A549 (cell line): Measurements from ENCODE around the gene CUTA. TPM values are rescaled to one million over a fixed set of nuclear protein-coding genes. Genes with fewer than 3 reads are reported as not detected.

ENCODE experiments used
- ATAC-seq, 2 experiments: fragments of 200-7000 bp in 1 of 2; fragments of >200 bp in 1 of 2; cut with Nextera tagmentation in 1 of 2; cut with Tn5 transposase in 1 of 2; 3 replicates each; pipeline versions ENCODE4 v1.8.0 to v1.9.1; 2018 to 2020; ENCODE audit warnings: mild to moderate bottlenecking in 1 of 2, moderate library complexity in 1 of 2
- CTCF ChIA-PET: fragments of 300-600 bp; sonication (Branson Sonifier 250); formaldehyde crosslinking; extraction: SDS; loops from one replicate; lab custom pipeline; 2021; ENCODE audit warnings: antibody characterized with exemption, inconsistent platforms; lab: Yijun Ruan, JAX
- POLR2A ChIA-PET: fragments of 350-600 bp; formaldehyde crosslinking; extraction: SDS; loops from one replicate; lab custom pipeline; 2021; ENCODE audit warnings: antibody characterized with exemption, inconsistent platforms; lab: Yijun Ruan, JAX
- DNase-seq, 2 experiments: peaks; one replicate each; pipeline versions ENCODE4 v3.0.0 to v3.0.0-alpha.2; 2011 to 2016; ENCODE audit warnings: low read depth in 1 of 2, low spot score in 1 of 2
- FAIRE-seq: peaks from 2 replicates; lab custom pipeline; 2011; peaks lifted over from hg19 to GRCh38; lab: Jason Lieb, UNC
- H3K27ac ChIP-seq, 2 experiments: fragments of >200 bp; sonication (Bioruptor Twin); formaldehyde crosslinking; 3 replicates each; pipeline ENCODE4 v1.5.1; 2016 to 2017
- H3K4me1 ChIP-seq: fragments of >200 bp; sonication (Bioruptor Twin); formaldehyde crosslinking; 3 replicates; pipeline ENCODE4 v1.6.1; 2016
- H3K4me2 ChIP-seq: fragments of >200 bp; sonication (Bioruptor Twin); formaldehyde crosslinking; 3 replicates; pipeline ENCODE4 v1.6.1; 2016
- H3K4me3 ChIP-seq: fragments of >200 bp; sonication (Bioruptor Twin); formaldehyde crosslinking; 3 replicates; pipeline ENCODE4 v1.5.1; 2016
- H3K9me3 ChIP-seq: fragments of >200 bp; sonication (Bioruptor Twin); formaldehyde crosslinking; 3 replicates; pipeline ENCODE4 v1.6.1; 2016
- ATOH8 ChIP-seq: fragments of 250-450 bp; sonication (Bioruptor Pico); IDR thresholded peaks from 2 replicates; pipeline ENCODE4 v1.5.0; 2020; ENCODE audit warnings: low read depth, mild to moderate bottlenecking, moderate library complexity
- CEBPB ChIP-seq, 2 experiments: fragments of >200 bp in 1 of 2; sonication (Bioruptor Twin) in 1 of 2; formaldehyde crosslinking in 1 of 2; IDR thresholded peaks; 2 replicates each; pipeline ENCODE4 v1.6.1; 2012 to 2016
- CHD2 ChIP-seq: fragments of 150-350 bp; IDR thresholded peaks from 2 replicates; pipeline ENCODE4 v1.6.1; 2014; ENCODE audit warnings: low read length; ENCODE audit not compliant: partially characterized antibody
- CHD4 ChIP-seq: fragments of 200-600 bp; sonication (generic); IDR thresholded peaks from 2 replicates; pipeline ENCODE4 v1.6.1; 2016; ENCODE audit warnings: antibody characterized with exemption, mild to moderate bottlenecking, borderline replicate concordance
- CTCF ChIP-seq: fragments of >200 bp; sonication (Bioruptor Twin); formaldehyde crosslinking; IDR thresholded peaks from 3 replicates; pipeline ENCODE4 v1.5.1; 2016
- E2F6 ChIP-seq: IDR thresholded peaks from 2 replicates; pipeline ENCODE4 v1.6.1; 2012; ENCODE audit warnings: low read depth, borderline replicate concordance
- EHF ChIP-seq: fragments of 250-450 bp; sonication (Bioruptor Pico); IDR thresholded peaks from 2 replicates; pipeline ENCODE4 v1.5.0; 2020; ENCODE audit warnings: mild to moderate bottlenecking
- EP300 ChIP-seq, 2 experiments: fragments of >200 bp; sonication (Bioruptor Twin); formaldehyde crosslinking; IDR thresholded peaks; 2 replicates in 1 of 2; 3 replicates in 1 of 2; pipeline ENCODE4 v1.6.1; 2016 to 2017
- HEYL ChIP-seq: fragments of 250-450 bp; sonication (Bioruptor Pico); IDR thresholded peaks from 2 replicates; pipeline ENCODE4 v1.8.0; 2021; ENCODE audit warnings: mild to moderate bottlenecking, moderate library complexity
- JUN ChIP-seq, 2 experiments: fragments of >200 bp; sonication (Bioruptor Twin); formaldehyde crosslinking; IDR thresholded peaks; 2 replicates in 1 of 2; 3 replicates in 1 of 2; pipeline ENCODE4 v1.6.1; 2016 to 2017
- MAZ ChIP-seq: fragments of 150-350 bp; IDR thresholded peaks from 2 replicates; pipeline ENCODE4 v1.6.1; 2014; ENCODE audit warnings: antibody characterized with exemption, low read depth, low read length, borderline replicate concordance
- PBX3 ChIP-seq: IDR thresholded peaks from 2 replicates; pipeline ENCODE4 v1.6.1; 2012
- RAD21 ChIP-seq, 2 experiments: fragments of >200 bp in 1 of 2; sonication (Bioruptor Twin) in 1 of 2; formaldehyde crosslinking in 1 of 2; IDR thresholded peaks in 1 of 2; conservative IDR thresholded peaks in 1 of 2; 2 replicates in 1 of 2; 3 replicates in 1 of 2; pipeline ENCODE4 v1.6.1; 2012 to 2018; ENCODE audit warnings: inconsistent platforms in 1 of 2
- REST ChIP-seq: fragments of 200-600 bp; sonication (generic); IDR thresholded peaks from 2 replicates; pipeline ENCODE4 v1.6.1; 2016; ENCODE audit warnings: antibody characterized with exemption, mild to moderate bottlenecking, moderate library complexity
- TFCP2L1 ChIP-seq: fragments of 250-450 bp; sonication (Bioruptor Pico); IDR thresholded peaks from 2 replicates; pipeline ENCODE4 v1.5.0; 2021; ENCODE audit warnings: mild to moderate bottlenecking
- ZC3H11A ChIP-seq: fragments of 450-650 bp; IDR thresholded peaks from 2 replicates; pipeline ENCODE4 v1.6.1; 2014; ENCODE audit warnings: antibody characterized with exemption, mild to moderate bottlenecking
- ZFP36 ChIP-seq: fragments of 450-650 bp; IDR thresholded peaks from 2 replicates; pipeline ENCODE4 v1.6.1; 2014; ENCODE audit warnings: borderline replicate concordance; ENCODE audit not compliant: partially characterized antibody
- WGBS: methylation state at CpG from one replicate; pipeline ENCODE4 v1.1.6; 2017; ENCODE audit errors: missing lambda C conversion rate; 5-methylcytosine and 5-hydroxymethylcytosine counted together
- polyA plus RNA-seq, 4 experiments: library from polyadenylated mRNA; depleted of rRNA in 3 of 4; stranded (reverse); fragments of >200 nt; fragmentation: RNase III in 1 of 4; extraction: RNeasy Plus Mini Kit Qiagen cat#74134 plus additional on column Dnase treatment in 1 of 4; gene quantifications; 2 replicates in 3 of 4; 3 replicates in 1 of 4; pipeline ENCODE4 v1.2.3, GENCODE V29; 2011 to 2017

CUTA gene
- polyA plus RNA-seq, 2 of the 4 experiments (the other 2 are of a cell fraction): 98.9 to 175 TPM

- no peak overlapping the region for H3K4me3 ChIP-seq
- ChIA-PET POLR2A (interaction anchor here (0.6 kb wide), 1 partner anchor 218 kb away, joined by 3 read pairs; no protein-coding TSS in a partner anchor), CTCF (interaction anchor here (0.6 to 4.6 kb wide), 13 partner anchors 8 to 246 kb away, joined by 3 to 21 read pairs (median 3); no protein-coding TSS in a partner anchor)
- no peak for FAIRE-seq
- DNase-seq: peak; percentile 64 to 69
- ATAC-seq: peak; percentile 84 to 91
- H3K9me3 ChIP-seq: no peaks in the 10 kb centered on the region
- WGBS: 0% methylated on average over 4 of the region's 4 CpGs
- no peak for TF ChIP-seq CHD2
- TF ChIP-seq ZFP36: no peak
- TF ChIP-seq EP300 (IDR thresholded peaks at IDR 0.05): no peak
- TF ChIP-seq MAZ: no peak
- TF ChIP-seq TFCP2L1 (CRISPR knock-in tag): no peak
- no peak for TF ChIP-seq PBX3
- no peak for TF ChIP-seq EHF (CRISPR knock-in tag)
- no peak for TF ChIP-seq ATOH8 (CRISPR knock-in tag)
- TF ChIP-seq RAD21 (conservative IDR thresholded peaks at IDR 0.05 in 1 of 2, IDR thresholded peaks at IDR 0.05 in 1 of 2): peak in 1 of 2 experiments; percentile 21; a peak in 1 of 5 replicates
- no peak for TF ChIP-seq E2F6
- no peak for TF ChIP-seq CEBPB (IDR thresholded peaks at IDR 0.05)
- TF ChIP-seq REST: no peak
- TF ChIP-seq CHD4: no peak
- no peak for TF ChIP-seq JUN (IDR thresholded peaks at IDR 0.05)
- no peak for TF ChIP-seq HEYL (CRISPR knock-in tag)
- TF ChIP-seq CTCF: peak; percentile 37
- no peak for TF ChIP-seq ZC3H11A
- H3K27ac ChIP-seq: no peak overlapping the region
- no peaks in the 10 kb centered on the region for H3K4me1 ChIP-seq
- no peak overlapping the region; the same call in 2 of the 3 replicates for H3K4me2 ChIP-seq
Observed at GRCh38 chr6:33384581-33385020, 33.3 kb downstream of the CUTA start.
